Measurements from ENCODE around the gene JCHAIN. TPM values are rescaled to one million over a fixed set of nuclear protein-coding genes. Genes with fewer than 3 reads are reported as not detected.
A peak's percentile ranks its signal among the peaks of the same experiment; 100 is the strongest.

Gene JCHAIN
- total and polyA plus RNA-seq, 2 donors, result 34.7 to 48.5 TPM

DNA sequence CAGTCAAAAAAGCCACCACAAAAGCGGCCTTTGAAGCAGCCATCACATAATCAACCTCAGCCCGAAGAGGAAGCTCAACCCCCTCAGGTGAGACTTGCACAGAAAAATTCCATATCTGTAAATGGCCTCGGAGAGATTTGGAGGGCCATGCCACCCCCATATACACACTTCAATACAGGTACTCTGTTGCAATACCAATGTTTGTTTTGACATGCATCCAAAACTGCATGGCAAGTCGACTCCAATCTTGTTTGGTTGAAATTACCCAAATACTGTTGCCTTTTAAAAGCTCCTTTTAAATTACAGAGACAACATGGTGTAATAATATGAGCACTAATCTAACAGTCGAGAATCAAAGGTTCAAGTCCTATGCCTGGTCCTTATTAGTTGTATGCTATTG, 31.8 kb downstream of the JCHAIN start:
- 93% methylated on average over 5 of the region's 5 CpGs for WGBS
- H3K4me1 ChIP-seq (ENCODE audit: control insufficient read depth in 2 of 2, insufficient read depth in 2 of 2, low read length in 2 of 2), result no peaks in the 10 kb centered on the region
- H3K27ac ChIP-seq (ENCODE audit: low read depth in 1 of 2, low read length in 1 of 2), result no peak overlapping the region
- peaks cover 0 to 4% of the 10 kb centered on the region in 2 donors for H3K9me3 ChIP-seq (ENCODE audit: control insufficient read depth in 2 of 2, insufficient read depth in 1 of 2, low read length in 1 of 2)
- no peaks in the 10 kb centered on the region for H3K36me3 ChIP-seq (ENCODE audit: control insufficient read depth in 2 of 2, insufficient read depth in 2 of 2, low read length in 1 of 2)
- no peaks in the 10 kb centered on the region for H3K27me3 ChIP-seq (ENCODE audit: control insufficient read depth in 2 of 2, insufficient read depth in 1 of 2, low read length in 1 of 2)
- DNase-seq (ENCODE audit: low read depth in 6 of 9, low spot score in 9 of 9), result no peak
- H3K4me3 ChIP-seq (ENCODE audit: low read length in 2 of 2), result no peak overlapping the region

GRCh38 chr4:70632028-70632427, 34.3 kb downstream of the JCHAIN start:
- Histone ChIP-seq H3K4me3 (ENCODE audit: low read length in 2 of 2) (no peak overlapping the region), H3K27me3 (ENCODE audit: control insufficient read depth in 2 of 2, insufficient read depth in 1 of 2, low read length in 1 of 2) (no peaks in the 10 kb centered on the region), H3K9me3 (ENCODE audit: control insufficient read depth in 2 of 2, insufficient read depth in 1 of 2, low read length in 1 of 2) (no peaks in the 10 kb centered on the region), H3K4me1 (ENCODE audit: control insufficient read depth in 2 of 2, insufficient read depth in 2 of 2, low read length in 2 of 2) (no peaks in the 10 kb centered on the region), H3K36me3 (ENCODE audit: control insufficient read depth in 2 of 2, insufficient read depth in 2 of 2, low read length in 1 of 2) (no peaks in the 10 kb centered on the region), H3K27ac (ENCODE audit: low read depth in 1 of 2, low read length in 1 of 2) (no peak overlapping the region)
- no peak for DNase-seq (ENCODE audit: low read depth in 6 of 9, low spot score in 9 of 9)
- WGBS, result 95% methylated on average over 1 of the region's 1 CpG

- H3K4me1 ChIP-seq (ENCODE audit: control insufficient read depth in 2 of 2, insufficient read depth in 2 of 2, low read length in 2 of 2), result no peaks in the 10 kb centered on the region
- H3K9me3 ChIP-seq (ENCODE audit: control insufficient read depth in 2 of 2, insufficient read depth in 1 of 2, low read length in 1 of 2), result no peaks in the 10 kb centered on the region
- H3K36me3 ChIP-seq (ENCODE audit: control insufficient read depth in 2 of 2, insufficient read depth in 2 of 2, low read length in 1 of 2), result no peaks in the 10 kb centered on the region
- DNase-seq (ENCODE audit: low read depth in 6 of 9, low spot score in 9 of 9), result no peak
- no peaks in the 10 kb centered on the region for H3K27me3 ChIP-seq (ENCODE audit: control insufficient read depth in 2 of 2, insufficient read depth in 1 of 2, low read length in 1 of 2)
- H3K4me3 ChIP-seq (ENCODE audit: low read length in 2 of 2), result no peak overlapping the region
- H3K27ac ChIP-seq (ENCODE audit: low read depth in 1 of 2, low read length in 1 of 2), result no peak overlapping the region
- WGBS, result 96% methylated on average over 3 of the region's 3 CpGs
Measured at GRCh38 chr4:70630162-70630561, 36.1 kb downstream of the JCHAIN start.

- Histone ChIP-seq H3K4me1 (ENCODE audit: control insufficient read depth in 2 of 2, insufficient read depth in 2 of 2, low read length in 2 of 2) (no peaks in the 10 kb centered on the region), H3K27ac (ENCODE audit: low read depth in 1 of 2, low read length in 1 of 2) (no peak overlapping the region), H3K4me3 (ENCODE audit: low read length in 2 of 2) (no peak overlapping the region), H3K36me3 (ENCODE audit: control insufficient read depth in 2 of 2, insufficient read depth in 2 of 2, low read length in 1 of 2) (no peaks in the 10 kb centered on the region), H3K27me3 (ENCODE audit: control insufficient read depth in 2 of 2, insufficient read depth in 1 of 2, low read length in 1 of 2) (no peaks in the 10 kb centered on the region), H3K9me3 (ENCODE audit: control insufficient read depth in 2 of 2, insufficient read depth in 1 of 2, low read length in 1 of 2) (no peaks in the 10 kb centered on the region)
- 98% methylated on average over 1 of the region's 1 CpG for WGBS
- no peak for DNase-seq (ENCODE audit: low read depth in 6 of 9, low spot score in 9 of 9)
Measured at GRCh38 chr4:70629469-70630090, 36.7 kb downstream of the JCHAIN start.

DNA sequence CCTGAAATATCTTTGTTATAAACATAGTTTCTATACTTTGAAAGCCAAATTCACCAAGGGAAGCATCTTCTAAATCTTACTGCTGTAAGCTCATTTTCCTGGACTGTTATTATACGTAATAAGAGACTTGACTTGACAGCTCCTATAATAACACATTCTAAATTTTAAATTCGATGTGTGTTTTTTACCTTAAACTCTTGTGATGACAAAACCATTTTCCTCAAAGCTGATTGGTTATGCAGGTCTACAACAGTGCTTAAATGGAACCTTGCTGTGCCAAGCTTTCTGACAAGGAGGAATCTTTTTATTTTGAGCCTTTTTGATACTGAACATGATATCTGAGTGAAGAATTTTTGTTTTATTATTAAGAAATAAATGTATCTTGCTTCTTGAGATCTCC, 37.9 kb downstream of the JCHAIN start, which contains the start of gene ENAM:
Gene ENAM, plus strand, starts transcription at position 301 of the 400 bp plus-strand sequence. CDS start 757 bp downstream, outside the sequence.
- no peaks in the 10 kb centered on the region for H3K36me3 ChIP-seq (ENCODE audit: control insufficient read depth in 2 of 2, insufficient read depth in 2 of 2, low read length in 1 of 2)
- H3K4me1 ChIP-seq (ENCODE audit: control insufficient read depth in 2 of 2, insufficient read depth in 2 of 2, low read length in 2 of 2), result no peaks in the 10 kb centered on the region
- WGBS, result 92% methylated on average over 2 of the region's 2 CpGs
- no peak for DNase-seq (ENCODE audit: low read depth in 6 of 9, low spot score in 9 of 9)
- H3K4me3 ChIP-seq (ENCODE audit: low read length in 2 of 2), result no peak within 1 kb of the TSS
- H3K27me3 ChIP-seq (ENCODE audit: control insufficient read depth in 2 of 2, insufficient read depth in 1 of 2, low read length in 1 of 2), result no peaks in the 10 kb centered on the region
- no peaks in the 10 kb centered on the region for H3K9me3 ChIP-seq (ENCODE audit: control insufficient read depth in 2 of 2, insufficient read depth in 1 of 2, low read length in 1 of 2)
- no peak within 1 kb of the TSS for H3K27ac ChIP-seq (ENCODE audit: low read depth in 1 of 2, low read length in 1 of 2)

DNA sequence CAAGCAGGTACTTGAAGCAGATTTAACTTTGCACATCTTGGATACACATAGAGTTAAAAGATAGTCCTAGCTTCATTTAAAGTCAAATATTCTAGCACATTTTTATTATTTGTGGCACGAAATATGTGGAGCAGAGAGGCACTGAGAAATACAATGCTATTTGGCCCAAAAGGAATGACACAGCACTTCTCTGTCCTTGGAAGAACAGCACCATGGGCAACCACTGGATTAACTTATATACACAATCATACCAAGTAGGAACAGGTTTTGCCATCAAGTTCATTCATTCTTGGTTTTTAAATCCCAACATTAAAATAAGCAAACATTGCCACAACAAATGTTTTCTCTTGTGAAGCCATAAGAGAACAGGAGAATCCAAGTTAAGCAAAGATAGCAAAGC, 38.7 kb downstream of the JCHAIN start:
- H3K4me1 ChIP-seq (ENCODE audit: control insufficient read depth in 2 of 2, insufficient read depth in 2 of 2, low read length in 2 of 2), result no peaks in the 10 kb centered on the region
- H3K27me3 ChIP-seq (ENCODE audit: control insufficient read depth in 2 of 2, insufficient read depth in 1 of 2, low read length in 1 of 2), result no peaks in the 10 kb centered on the region
- no peak overlapping the region for H3K27ac ChIP-seq (ENCODE audit: low read depth in 1 of 2, low read length in 1 of 2)
- 95% methylated on average over 1 of the region's 1 CpG for whole genome bisulfite sequencing
- no peak overlapping the region for H3K4me3 ChIP-seq (ENCODE audit: low read length in 2 of 2)
- DNase-seq (ENCODE audit: low read depth in 6 of 9, low spot score in 9 of 9), result no peak
- no peaks in the 10 kb centered on the region for H3K9me3 ChIP-seq (ENCODE audit: control insufficient read depth in 2 of 2, insufficient read depth in 1 of 2, low read length in 1 of 2)
- no peaks in the 10 kb centered on the region for H3K36me3 ChIP-seq (ENCODE audit: control insufficient read depth in 2 of 2, insufficient read depth in 2 of 2, low read length in 1 of 2)

DNA sequence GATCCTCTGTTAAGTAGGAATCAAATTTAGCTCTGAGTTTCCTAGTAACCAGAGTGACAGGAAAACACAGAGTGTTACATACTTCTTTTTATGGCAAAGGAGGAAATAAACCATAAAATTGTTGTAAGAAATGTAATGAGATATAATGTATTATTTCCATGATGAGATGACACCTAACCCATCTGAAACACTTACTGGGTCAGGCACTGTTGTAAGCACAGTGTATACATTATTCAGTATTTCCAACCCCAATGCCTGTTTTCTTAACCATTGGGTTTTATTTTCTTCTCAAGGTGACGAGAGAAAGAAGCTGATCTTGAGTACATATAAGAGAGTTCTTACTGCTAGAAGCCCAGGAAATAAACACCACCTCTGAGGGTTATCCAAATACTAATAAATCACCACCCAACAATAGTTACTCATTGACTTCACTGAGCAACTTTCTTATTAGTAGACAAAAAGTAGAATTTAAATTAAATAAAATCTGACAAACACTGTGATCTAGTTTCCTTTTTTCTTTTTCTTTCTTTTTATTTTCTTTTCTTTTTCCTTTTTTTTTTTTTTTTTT, 42.0 kb downstream of the JCHAIN start:
- WGBS, result 91% methylated on average over 1 of the region's 1 CpG

GRCh38 chr4:70623323-70623722, 43.0 kb downstream of the JCHAIN start:
- Histone ChIP-seq H3K36me3 (ENCODE audit: control insufficient read depth in 2 of 2, insufficient read depth in 2 of 2, low read length in 1 of 2) (no peaks in the 10 kb centered on the region), H3K4me1 (ENCODE audit: control insufficient read depth in 2 of 2, insufficient read depth in 2 of 2, low read length in 2 of 2) (no peaks in the 10 kb centered on the region), H3K4me3 (ENCODE audit: low read length in 2 of 2) (no peak overlapping the region), H3K27ac (ENCODE audit: low read depth in 1 of 2, low read length in 1 of 2) (no peak overlapping the region), H3K27me3 (ENCODE audit: control insufficient read depth in 2 of 2, insufficient read depth in 1 of 2, low read length in 1 of 2) (no peaks in the 10 kb centered on the region), H3K9me3 (ENCODE audit: control insufficient read depth in 2 of 2, insufficient read depth in 1 of 2, low read length in 1 of 2) (no peaks in the 10 kb centered on the region)
- peak in 2 of 9 donors; percentile 43 to 50 for DNase-seq (ENCODE audit: low read depth in 6 of 9, low spot score in 9 of 9)
- WGBS, result 97% methylated on average over 3 of the region's 3 CpGs

More for the DNA sequence above, 42.0 kb downstream of the JCHAIN start:
- H3K27ac ChIP-seq (ENCODE audit: low read depth in 1 of 2, low read length in 1 of 2), result no peak overlapping the region
- H3K27me3 ChIP-seq (ENCODE audit: control insufficient read depth in 2 of 2, insufficient read depth in 1 of 2, low read length in 1 of 2), result no peaks in the 10 kb centered on the region
- no peaks in the 10 kb centered on the region for H3K4me1 ChIP-seq (ENCODE audit: control insufficient read depth in 2 of 2, insufficient read depth in 2 of 2, low read length in 2 of 2)
- no peaks in the 10 kb centered on the region for H3K36me3 ChIP-seq (ENCODE audit: control insufficient read depth in 2 of 2, insufficient read depth in 2 of 2, low read length in 1 of 2)
- no peak overlapping the region for H3K4me3 ChIP-seq (ENCODE audit: low read length in 2 of 2)
- no peak for DNase-seq (ENCODE audit: low read depth in 6 of 9, low spot score in 9 of 9)
- no peaks in the 10 kb centered on the region for H3K9me3 ChIP-seq (ENCODE audit: control insufficient read depth in 2 of 2, insufficient read depth in 1 of 2, low read length in 1 of 2)

GRCh38 chr4:70619778-70620177, 46.5 kb downstream of the JCHAIN start:
- no peak overlapping the region for H3K4me3 ChIP-seq (ENCODE audit: low read length in 2 of 2)
- DNase-seq (ENCODE audit: low read depth in 6 of 9, low spot score in 9 of 9), result no peak
- WGBS, result 97% methylated on average over 2 of the region's 2 CpGs
- no peaks in the 10 kb centered on the region for H3K27me3 ChIP-seq (ENCODE audit: control insufficient read depth in 2 of 2, insufficient read depth in 1 of 2, low read length in 1 of 2)
- H3K36me3 ChIP-seq (ENCODE audit: control insufficient read depth in 2 of 2, insufficient read depth in 2 of 2, low read length in 1 of 2), result no peaks in the 10 kb centered on the region
- no peaks in the 10 kb centered on the region for H3K9me3 ChIP-seq (ENCODE audit: control insufficient read depth in 2 of 2, insufficient read depth in 1 of 2, low read length in 1 of 2)
- H3K4me1 ChIP-seq (ENCODE audit: control insufficient read depth in 2 of 2, insufficient read depth in 2 of 2, low read length in 2 of 2), result no peaks in the 10 kb centered on the region
- H3K27ac ChIP-seq (ENCODE audit: low read depth in 1 of 2, low read length in 1 of 2), result no peak overlapping the region
